Endothelial cell of umbilical vein (primary cell): ENCODE measurements around the gene UNC119B. TPM values are rescaled to one million over a fixed set of nuclear protein-coding genes. Genes with fewer than 3 reads are reported as not detected.

Experiments
- BruUV-seq: library from RNA; stranded (reverse); fragments of 400-500 nt; replicated peaks from 2 replicates; lab custom pipeline; 2021; lab: Mats Ljungman, UMichigan
- CTCF ChIA-PET: fragments of 300-600, 350-600 bp; sonication (Branson Sonifier 250); formaldehyde crosslinking; loops from one replicate; lab custom pipeline; 2021; ENCODE audit warnings: antibody characterized with exemption, inconsistent platforms; lab: Charles Lee
- POLR2A ChIA-PET: fragments of 300-600, 350-600 bp; sonication (Branson Sonifier 250); formaldehyde crosslinking; loops from one replicate; lab custom pipeline; 2021; ENCODE audit warnings: antibody characterized with exemption, inconsistent platforms; lab: Charles Lee
- DNase-seq: peaks from one replicate; pipeline ENCODE4 v3.0.0-alpha.2; 2011; ENCODE audit warnings: low read depth, low spot score
- FAIRE-seq: peaks from 2 replicates; lab custom pipeline; 2011; peaks lifted over from hg19 to GRCh38; lab: Jason Lieb, UNC
- H2AFZ ChIP-seq: 2 replicates; pipeline ENCODE4 v1.6.0; 2012; ENCODE audit warnings: low read depth, low read length, control low read depth, inconsistent platforms
- H3K27ac ChIP-seq: 2 replicates; pipeline ENCODE4 v1.5.1; 2011; ENCODE audit warnings: low read depth, mild to moderate bottlenecking, control low read depth, low read length, moderate library complexity; ENCODE audit not compliant: insufficient read depth
- H3K27me3 ChIP-seq, 2 experiments: 2 replicates each; pipeline versions ENCODE4 v1.6.0 to v1.6.1; 2011; ENCODE audit warnings: low read length in 2 of 2, mixed read lengths in 1 of 2; ENCODE audit not compliant: control insufficient read depth in 2 of 2, insufficient read depth in 2 of 2
- H3K36me3 ChIP-seq, 2 experiments: 2 replicates in 1 of 2; 3 replicates in 1 of 2; pipeline ENCODE4 v1.5.1; 2011; ENCODE audit warnings: low read length in 2 of 2, mild to moderate bottlenecking in 1 of 2, moderate library complexity in 1 of 2; ENCODE audit not compliant: control insufficient read depth in 2 of 2, insufficient read depth in 2 of 2; ENCODE audit errors: extremely low read depth in 1 of 2
- H3K4me1 ChIP-seq: 3 replicates; pipeline ENCODE4 v1.5.1; 2011; ENCODE audit warnings: mild to moderate bottlenecking, low read length; ENCODE audit not compliant: control insufficient read depth, insufficient read depth; ENCODE audit errors: extremely low read depth
- H3K4me2 ChIP-seq: 2 replicates; pipeline ENCODE4 v1.6.1; 2011; ENCODE audit warnings: low read length, control low read depth, mixed read lengths; ENCODE audit not compliant: insufficient read depth
- H3K4me3 ChIP-seq, 3 experiments: fragments of 200-600 bp in 1 of 3; sonication (generic), shearing (Covaris generic) in 1 of 3; replicated peaks in 1 of 3; 2 replicates each; pipeline ENCODE4 v1.5.1; 2011 to 2016; ENCODE audit warnings: control low read depth in 3 of 3, low read length in 3 of 3, mild to moderate bottlenecking in 2 of 3, inconsistent platforms in 1 of 3, low read depth in 1 of 3, moderate library complexity in 1 of 3; ENCODE audit not compliant: insufficient read depth in 1 of 3
- H3K79me2 ChIP-seq: 2 replicates; pipeline ENCODE4 v1.6.0; 2012; ENCODE audit warnings: low read length, inconsistent platforms; ENCODE audit not compliant: control insufficient read depth, insufficient read depth
- H3K9ac ChIP-seq: replicated peaks from 2 replicates; pipeline ENCODE3; 2011; ENCODE audit warnings: low read length, control low read depth; ENCODE audit not compliant: insufficient read depth; ENCODE audit errors: extremely low read depth
- H3K9me1 ChIP-seq: replicated peaks from 3 replicates; pipeline ENCODE4 v1.6.0; 2011; ENCODE audit warnings: mild to moderate bottlenecking, low read length; ENCODE audit not compliant: control insufficient read depth, insufficient read depth; ENCODE audit errors: extremely low read depth
- H3K9me3 ChIP-seq: replicated peaks from 2 replicates; pipeline ENCODE4 v1.5.1; 2012; ENCODE audit warnings: low read length, inconsistent platforms; ENCODE audit not compliant: control insufficient read depth, insufficient read depth
- H4K20me1 ChIP-seq: replicated peaks from 2 replicates; pipeline ENCODE3; 2011; ENCODE audit warnings: mild to moderate bottlenecking, low read length; ENCODE audit not compliant: control insufficient read depth, insufficient read depth; ENCODE audit errors: extremely low read depth
- EZH2 ChIP-seq: IDR thresholded peaks from 2 replicates; pipeline ENCODE4 v1.6.1; 2012; ENCODE audit warnings: borderline replicate concordance, low read depth, mild to moderate bottlenecking, moderate library complexity, low read length, inconsistent platforms; ENCODE audit not compliant: severe bottlenecking
- FOS ChIP-seq: IDR thresholded peaks from 2 replicates; pipeline ENCODE4 v1.6.1; 2011; ENCODE audit warnings: mild to moderate bottlenecking, low read length, moderate library complexity, borderline replicate concordance; ENCODE audit not compliant: insufficient read depth
- GATA2 ChIP-seq: IDR thresholded peaks from 2 replicates; pipeline ENCODE4 v1.7.0; 2011; ENCODE audit warnings: low read depth, mild to moderate bottlenecking, moderate library complexity, mixed read lengths, low read length; ENCODE audit not compliant: insufficient read length, insufficient read depth
- JUN ChIP-seq: IDR thresholded peaks from 2 replicates; pipeline ENCODE4 v1.6.1; 2011; ENCODE audit warnings: borderline replicate concordance, low read depth; ENCODE audit not compliant: insufficient read length, insufficient read depth
- MAX ChIP-seq: IDR thresholded peaks from 2 replicates; pipeline ENCODE4 v1.6.1; 2011; ENCODE audit not compliant: insufficient read depth, insufficient read length
- MYC ChIP-seq: IDR thresholded peaks from one replicate; pipeline ENCODE4 v1.6.1; 2011; ENCODE audit warnings: mild to moderate bottlenecking, low read depth, low read length
- POLR2A ChIP-seq: IDR thresholded peaks from 2 replicates; pipeline ENCODE4 v1.6.1; 2012; ENCODE audit warnings: low read depth, mild to moderate bottlenecking, control low read depth, low read length
- POLR2AphosphoS5 ChIP-seq: IDR thresholded peaks from 2 replicates; pipeline ENCODE4 v1.6.1; 2012; ENCODE audit warnings: low read depth, mild to moderate bottlenecking, control low read depth, low read length, moderate library complexity; ENCODE audit not compliant: insufficient read depth
- dilution Hi-C: fragments of 300-500 bp; cut with MboI; formaldehyde crosslinking; loops from one replicate; pipeline ENCODE4 v1.15.0; 2019; ENCODE audit warnings: low sequenced_read_pairs; ENCODE audit not compliant: extremely low pct_ligation_motif_present
- intact Hi-C: fragments of 100-400 bp; cut with micrococcal nuclease; formaldehyde crosslinking; loops from one replicate; pipeline ENCODE4 v1.10.0; 2022
- polyA plus RNA-seq, 4 experiments: library from polyadenylated mRNA; depleted of rRNA in 3 of 4; stranded (reverse) in 3 of 4; unstranded in 1 of 4; fragments of >200 nt; gene quantifications; 2 replicates each; pipeline versions ENCODE4 v1.2.1 to v1.2.3, GENCODE V29; 2011 to 2012; ENCODE audit warnings: missing spikeins in 1 of 4
- total RNA-seq: library from RNA; stranded (reverse); gene quantifications from 2 replicates; pipeline ENCODE4 v1.2.3, GENCODE V29; 2021
- TF ChIP-seq, protein P1 (sequence below), 2 donors: IDR thresholded peaks; 1 replicate in 1 of 2; 2 replicates in 1 of 2; pipeline ENCODE4 v1.5.1; 2011; ENCODE audit warnings: low read length in 2 of 2, mild to moderate bottlenecking in 2 of 2, moderate library complexity in 2 of 2, control low read depth in 1 of 2, inconsistent platforms in 1 of 2, low read depth in 1 of 2; ENCODE audit not compliant: insufficient read depth in 1 of 2; ENCODE audit errors: extremely low read depth in 1 of 2

The UNC119B gene
- total and polyA plus RNA-seq, 2 donors (not counting 3 experiments of a cell fraction or from before 2014, with no cell fraction given): 23.1 to 33.7 TPM

DNA sequence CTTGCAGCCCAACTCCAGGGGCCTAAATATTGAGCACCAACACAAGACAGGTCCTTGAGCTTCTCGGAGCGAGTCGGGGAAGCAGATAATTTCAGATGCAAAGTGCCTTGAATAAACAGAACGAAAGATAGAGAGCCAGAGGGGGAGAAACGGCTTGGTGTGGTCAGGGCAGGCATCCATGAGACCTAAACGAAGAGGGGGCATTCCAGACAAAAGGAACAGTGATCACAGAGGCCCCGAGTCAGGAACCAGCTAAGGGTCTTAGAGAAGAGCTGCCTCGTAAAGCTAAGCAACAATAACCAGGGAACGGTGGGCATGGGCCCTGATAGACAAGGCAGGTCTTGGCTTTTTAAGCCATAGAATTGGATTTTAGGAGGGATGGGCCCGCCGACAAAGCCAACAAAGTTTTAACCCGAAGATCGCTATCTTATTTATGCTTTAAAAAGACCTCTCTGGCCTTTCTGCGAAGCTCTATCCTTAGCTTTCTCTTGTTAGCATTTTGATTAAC, 14.9 kb downstream of the UNC119B start:
- Histone ChIP-seq H3K79me2 (no peaks in the 10 kb centered on the region), H3K27me3 (no peaks in the 10 kb centered on the region), H3K4me3 (peak overlapping the region; percentile 43 to 63 (median 56)), H2AFZ (peak overlapping the region; percentile 83), H3K4me1 (peaks cover 10% of the 10 kb centered on the region), H3K9ac (peak overlapping the region; percentile 68), H3K27ac (no peak overlapping the region), H4K20me1 (no peaks in the 10 kb centered on the region), H3K36me3 (peaks cover 12 to 20% of the 10 kb centered on the region in 2 experiments), H3K9me3 (no peaks in the 10 kb centered on the region), H3K9me1 (no peaks in the 10 kb centered on the region), H3K4me2 (peak overlapping the region; percentile 90)
- no peak for FAIRE-seq
- DNase-seq: no peak
- CTCF ChIA-PET: interaction anchor here (0.6 to 1.5 kb wide), 7 partner anchors 76 to 247 kb away, joined by 3 to 8 read pairs (median 4); no protein-coding TSS in a partner anchor
- BruUV-seq: no TSS peak
- dilution Hi-C loops (no loop called here), intact Hi-C loops (loop anchor here (1.0 to 5.0 kb wide), 3 partner anchors 143 to 247 kb away; partner anchors contain the start of gene POP5)
- TF ChIP-seq FOS (no peak), MYC (no peak), EZH2 (no peak), MAX (no peak), POLR2AphosphoS5 (no peak), POLR2A (no peak), JUN (no peak), GATA2 (no peak)
- TF ChIP-seq, protein P1, sequence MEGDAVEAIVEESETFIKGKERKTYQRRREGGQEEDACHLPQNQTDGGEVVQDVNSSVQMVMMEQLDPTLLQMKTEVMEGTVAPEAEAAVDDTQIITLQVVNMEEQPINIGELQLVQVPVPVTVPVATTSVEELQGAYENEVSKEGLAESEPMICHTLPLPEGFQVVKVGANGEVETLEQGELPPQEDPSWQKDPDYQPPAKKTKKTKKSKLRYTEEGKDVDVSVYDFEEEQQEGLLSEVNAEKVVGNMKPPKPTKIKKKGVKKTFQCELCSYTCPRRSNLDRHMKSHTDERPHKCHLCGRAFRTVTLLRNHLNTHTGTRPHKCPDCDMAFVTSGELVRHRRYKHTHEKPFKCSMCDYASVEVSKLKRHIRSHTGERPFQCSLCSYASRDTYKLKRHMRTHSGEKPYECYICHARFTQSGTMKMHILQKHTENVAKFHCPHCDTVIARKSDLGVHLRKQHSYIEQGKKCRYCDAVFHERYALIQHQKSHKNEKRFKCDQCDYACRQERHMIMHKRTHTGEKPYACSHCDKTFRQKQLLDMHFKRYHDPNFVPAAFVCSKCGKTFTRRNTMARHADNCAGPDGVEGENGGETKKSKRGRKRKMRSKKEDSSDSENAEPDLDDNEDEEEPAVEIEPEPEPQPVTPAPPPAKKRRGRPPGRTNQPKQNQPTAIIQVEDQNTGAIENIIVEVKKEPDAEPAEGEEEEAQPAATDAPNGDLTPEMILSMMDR (IDR thresholded peaks at IDR 0.05; ENCODE audit: extremely low read depth in 1 of 2, insufficient read depth in 1 of 2, low read depth in 1 of 2, low read length in 2 of 2): no peak
- POLR2A ChIA-PET: no interaction called here
